HepG2 (cell line): ENCODE results near the gene IFNAR1. TPM values are rescaled to one million over a fixed set of nuclear protein-coding genes. Genes with fewer than 3 reads are reported as not detected.

Experiments
- AKNA ChIP-seq: sonication (generic); formaldehyde crosslinking; IDR thresholded peaks from 2 replicates; pipeline ENCODE4 v1.4.0; 2020; ENCODE audit warnings: missing genetic modification reagents, borderline replicate concordance
- ATF7 ChIP-seq, 2 experiments: fragments of 450-650 bp in 1 of 2; sonication (generic) in 1 of 2; formaldehyde crosslinking in 1 of 2; IDR thresholded peaks; 2 replicates each; pipeline versions ENCODE4 v1.4.0 to v1.6.1; 2016 to 2020; ENCODE audit warnings: antibody characterized with exemption in 1 of 2, mild to moderate bottlenecking in 1 of 2, missing genetic modification reagents in 1 of 2
- BRF2 ChIP-seq: sonication (generic); formaldehyde crosslinking; IDR thresholded peaks from 2 replicates; pipeline ENCODE4 v1.8.1; 2022; ENCODE audit warnings: mild to moderate bottlenecking, missing genetic modification reagents
- E2F2 ChIP-seq: sonication (generic); formaldehyde crosslinking; IDR thresholded peaks from 2 replicates; pipeline ENCODE4 v1.4.0; 2020; ENCODE audit warnings: missing genetic modification reagents, borderline replicate concordance
- KDM5A ChIP-seq: fragments of 200-600 bp; sonication (generic); IDR thresholded peaks from 2 replicates; pipeline ENCODE4 v1.7.0; 2018; ENCODE audit warnings: antibody characterized with exemption, mild to moderate bottlenecking, low read length, borderline replicate concordance
- LCORL ChIP-seq, 2 experiments: fragments of 450-650 bp in 1 of 2; sonication (generic) in 1 of 2; formaldehyde crosslinking in 1 of 2; IDR thresholded peaks; 2 replicates each; pipeline versions ENCODE4 v1.5.0 to v1.6.1; 2017 to 2020; ENCODE audit warnings: antibody characterized with exemption in 1 of 2, missing genetic modification reagents in 1 of 2
- ZBTB46 ChIP-seq: sonication (generic); formaldehyde crosslinking; IDR thresholded peaks from 2 replicates; pipeline ENCODE4 v1.4.0; 2020; ENCODE audit warnings: mild to moderate bottlenecking, missing genetic modification reagents, borderline replicate concordance
- ZFP91 ChIP-seq: sonication (generic); formaldehyde crosslinking; IDR thresholded peaks from 2 replicates; pipeline ENCODE4 v1.9.0; 2022; ENCODE audit warnings: missing genetic modification reagents, mild to moderate bottlenecking, borderline replicate concordance
- ZGPAT ChIP-seq: IDR thresholded peaks from 2 replicates; pipeline ENCODE4 v1.6.1; 2016; ENCODE audit warnings: mild to moderate bottlenecking
- ZNF253 ChIP-seq: sonication (generic); formaldehyde crosslinking; IDR thresholded peaks from 2 replicates; pipeline ENCODE4 v1.8.0; 2022; ENCODE audit warnings: mild to moderate bottlenecking, missing genetic modification reagents, borderline replicate concordance
- ZNF784 ChIP-seq: sonication (generic); formaldehyde crosslinking; IDR thresholded peaks from 2 replicates; pipeline ENCODE4 v1.5.1; 2020; ENCODE audit warnings: missing genetic modification reagents, mild to moderate bottlenecking, borderline replicate concordance
- polyA plus RNA-seq, 8 experiments: library from polyadenylated mRNA; depleted of rRNA in 3 of 8; stranded (reverse) in 7 of 8; unstranded in 1 of 8; fragments of >200 nt; fragmentation: Illumina TruSeq in 4 of 8; extraction: Trizol in 4 of 8; gene quantifications; 2 replicates each; pipeline versions ENCODE4 v1.2.1 to v1.2.3, GENCODE V29; 2011 to 2016; ENCODE audit warnings: low read depth in 4 of 8, missing spikeins in 1 of 8, mixed read lengths in 1 of 8; ENCODE audit not compliant: insufficient read depth in 1 of 8
- total RNA-seq, 5 experiments: library from RNA; depleted of rRNA; stranded (reverse); fragments of >200 nt; fragmentation: Illumina TruSeq; extraction: Trizol; gene quantifications; 2 replicates each; pipeline ENCODE4 v1.2.3, GENCODE V29; 2016; ENCODE audit warnings: low read depth in 1 of 5

Gene IFNAR1
- total and polyA plus RNA-seq, 2 of the 13 experiments (the other 11 are each of a cell fraction or from before 2014, with no cell fraction given), result 6.7 to 9.3 TPM

- TF ChIP-seq AKNA (no peak; the same call in 1 of the 2 replicates), ZFP91 (peak; percentile 83; the same call in 1 of the 2 replicates), ZGPAT (CRISPR knock-in tag) (peak; percentile 55; the same call in 1 of the 2 replicates), ATF7 (IDR thresholded peaks at IDR 0.05) (no peak), ATF7 (CRISPR knock-in tag; IDR thresholded peaks at IDR 0.05) (0 out of 2 replicates have a peak, but pooled peaks have one; percentile 63), E2F2 (CRISPR knock-in tag) (peak; percentile 52; the same call in 1 of the 2 replicates), ZNF784 (CRISPR knock-in tag) (peak; percentile 72; the same call in 1 of the 2 replicates), ZNF253 (CRISPR knock-in tag) (0 out of 2 replicates have a peak, but pooled peaks have one; percentile 11), KDM5A (0 out of 2 replicates have a peak, but pooled peaks have one; percentile 67), ZBTB46 (CRISPR knock-in tag) (no peak), LCORL (IDR thresholded peaks at IDR 0.05) (no peak), LCORL (CRISPR knock-in tag; IDR thresholded peaks at IDR 0.05) (peak; percentile 83), BRF2 (CRISPR knock-in tag) (peak; percentile 71)
These were observed at the start of gene IFNAR1 (continued) for GRCh38 chr21:33324291-33325221.
